ENCODE data around the gene CD300C.
"Not testable (repeated sequence)": the region's sequence is repeated elsewhere in the genome, so short reads cannot be mapped to it uniquely, and the experiment has no call there.

Gene CD300C

DNA sequence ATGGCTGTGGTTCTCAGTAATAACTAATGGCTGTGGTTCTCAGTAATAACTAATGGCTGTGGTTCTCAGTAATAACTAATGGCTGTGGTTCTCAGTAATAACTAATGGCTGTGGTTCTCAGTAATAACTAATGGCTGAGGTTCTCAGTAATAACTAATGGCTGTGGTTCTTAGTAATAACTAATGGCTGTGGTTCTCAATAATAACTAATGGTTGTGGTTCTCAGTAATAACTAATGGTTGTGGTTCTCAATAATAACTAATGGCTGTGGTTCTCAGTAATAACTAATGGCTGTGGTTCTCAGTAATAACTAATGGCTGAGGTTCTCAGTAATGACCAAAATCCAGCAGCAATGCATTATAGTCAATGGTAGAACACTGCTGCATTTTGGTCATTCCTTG, 27.7 kb upstream of the CD300C start:
- not testable (repeated sequence) for H3K4me1 ChIP-seq (ENCODE audit: insufficient read depth, low read length); H3K4me3 ChIP-seq (ENCODE audit: low read length); H3K9ac ChIP-seq (ENCODE audit: low read depth, low read length); H3K36me3 ChIP-seq (ENCODE audit: insufficient read depth, low read length); H3K9me3 ChIP-seq (ENCODE audit: insufficient read depth, low read depth, low read length); H3K27ac ChIP-seq (ENCODE audit: low read depth, low read length); H3K27me3 ChIP-seq (ENCODE audit: insufficient read depth, low read length)

DNA sequence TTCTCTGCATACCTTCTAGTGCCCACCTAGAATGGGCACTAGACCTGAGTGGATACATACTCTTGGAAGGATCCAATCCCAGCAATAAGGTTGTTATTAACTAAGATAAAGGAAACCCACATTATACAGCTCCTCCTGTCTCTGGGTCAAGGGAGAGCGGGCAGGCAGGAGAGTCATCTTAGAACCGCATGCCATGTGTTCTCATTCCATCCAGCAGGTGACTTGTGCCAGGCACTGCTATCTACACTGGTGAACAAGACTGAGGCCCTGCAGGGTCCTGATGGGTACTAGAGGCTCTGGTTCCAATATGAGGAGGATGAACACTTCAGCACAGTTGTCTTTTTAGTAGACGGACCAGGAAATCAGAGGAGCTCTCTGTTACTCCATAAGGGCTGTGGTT, 27.3 kb upstream of the CD300C start:
- WGBS, result 86% methylated on average over 3 of the region's 3 CpGs
- Histone ChIP-seq H3K9me3 (ENCODE audit: insufficient read depth, low read depth, low read length) (no peaks in the 10 kb centered on the region), H3K4me1 (ENCODE audit: insufficient read depth, low read length) (no peaks in the 10 kb centered on the region; the same call in 1 of the 2 replicates), H3K27me3 (ENCODE audit: insufficient read depth, low read length) (no peaks in the 10 kb centered on the region), H3K4me3 (ENCODE audit: low read length) (no peak overlapping the region), H3K9ac (ENCODE audit: low read depth, low read length) (no peak overlapping the region), H3K27ac (ENCODE audit: low read depth, low read length) (no peak overlapping the region), H3K36me3 (ENCODE audit: insufficient read depth, low read length) (no peaks in the 10 kb centered on the region)

DNA sequence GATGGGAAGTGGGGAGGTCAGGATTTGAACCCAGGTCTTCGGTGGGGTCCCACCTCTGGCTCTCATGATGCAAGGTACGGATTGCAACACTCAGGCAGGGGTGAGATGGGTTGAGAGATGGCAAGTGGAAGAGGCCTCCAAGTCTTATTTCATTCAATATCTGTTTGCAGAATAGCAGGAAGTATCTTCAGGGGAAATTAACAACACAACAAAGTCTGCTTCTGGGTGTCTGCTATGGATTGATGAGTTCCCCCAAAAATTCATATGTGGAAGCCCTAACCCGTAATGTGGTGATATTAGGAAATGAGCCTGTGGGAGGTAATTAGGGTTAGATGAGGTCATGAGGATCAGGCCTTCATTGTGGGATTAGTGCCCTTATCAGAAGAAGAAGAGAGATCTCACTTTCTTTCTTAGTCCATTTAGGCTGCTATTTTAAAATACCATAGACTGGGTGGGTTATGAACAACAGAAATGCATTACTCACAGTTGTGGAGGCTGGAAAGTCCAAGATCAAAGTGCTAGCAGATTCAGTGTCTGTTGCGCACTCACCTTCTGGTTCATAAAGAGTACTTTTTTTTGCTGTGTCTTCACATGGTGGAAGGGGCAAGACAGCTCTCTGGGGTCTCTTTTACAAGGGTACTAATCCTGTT, 25.8 kb upstream of the CD300C start:
- no peaks in the 10 kb centered on the region for H3K27me3 ChIP-seq (ENCODE audit: insufficient read depth, low read length)
- no peak overlapping the region for H3K9ac ChIP-seq (ENCODE audit: low read depth, low read length)
- no peak overlapping the region for H3K27ac ChIP-seq (ENCODE audit: low read depth, low read length)
- H3K4me1 ChIP-seq (ENCODE audit: insufficient read depth, low read length), result no peaks in the 10 kb centered on the region; the same call in 1 of the 2 replicates
- whole genome bisulfite sequencing, result 94% methylated on average over 4 of the region's 4 CpGs
- H3K9me3 ChIP-seq (ENCODE audit: insufficient read depth, low read depth, low read length), result no peaks in the 10 kb centered on the region
- H3K4me3 ChIP-seq (ENCODE audit: low read length), result no peak overlapping the region
- no peaks in the 10 kb centered on the region for H3K36me3 ChIP-seq (ENCODE audit: insufficient read depth, low read length)

DNA sequence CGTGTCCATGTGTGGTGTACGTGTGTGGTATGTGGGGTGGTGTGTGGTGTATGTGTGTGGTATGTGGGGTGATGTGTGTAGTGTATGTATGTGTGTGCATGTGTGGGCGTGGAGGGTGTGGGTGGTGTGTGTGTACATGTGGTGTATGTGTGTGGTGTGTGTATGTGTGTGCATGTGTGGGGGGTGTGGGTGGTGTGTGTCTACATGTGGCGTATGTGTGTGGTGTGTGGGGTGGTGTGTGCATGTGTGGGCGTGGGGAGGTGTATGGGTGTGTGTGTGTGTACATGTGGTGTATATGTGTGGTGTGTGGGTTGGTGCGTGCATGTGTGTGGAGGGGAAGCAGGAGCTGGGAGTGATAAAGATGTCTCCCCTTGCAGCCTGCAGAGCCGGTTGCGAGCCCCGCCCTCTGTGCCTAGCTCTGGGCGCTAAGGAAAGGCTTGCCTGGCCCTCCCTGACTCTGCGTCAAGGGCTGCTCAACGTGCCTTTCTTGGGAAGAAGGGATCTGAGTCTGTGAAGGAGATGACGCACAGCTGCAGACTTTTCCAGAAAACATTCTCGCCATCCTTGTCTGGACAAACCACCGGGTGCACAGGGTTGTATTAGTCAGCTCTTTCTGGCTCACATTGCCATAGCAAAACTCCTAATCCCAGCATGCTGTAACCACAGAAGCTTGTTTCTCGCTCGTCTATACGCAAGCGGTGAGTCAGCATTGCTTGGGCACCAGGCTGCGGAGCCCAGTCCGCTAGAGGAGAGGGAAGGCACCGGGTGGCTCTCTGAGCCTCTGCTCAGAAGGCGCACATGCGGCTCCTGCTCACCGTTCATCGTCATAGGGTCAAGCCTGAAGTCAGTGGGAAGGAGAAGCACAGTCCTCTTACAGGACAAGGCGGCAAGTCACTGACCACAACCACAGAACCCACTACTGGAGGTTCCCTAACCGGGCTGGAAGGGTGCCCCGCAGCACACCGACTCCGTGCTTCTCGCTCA, 23.4 kb upstream of the CD300C start:
- Histone ChIP-seq H3K4me1 (ENCODE audit: insufficient read depth, low read length) (no peaks in the 10 kb centered on the region), H3K27me3 (ENCODE audit: insufficient read depth, low read length) (no peaks in the 10 kb centered on the region), H3K9ac (ENCODE audit: low read depth, low read length) (no peak overlapping the region), H3K36me3 (ENCODE audit: insufficient read depth, low read length) (no peaks in the 10 kb centered on the region), H3K27ac (ENCODE audit: low read depth, low read length) (no peak overlapping the region), H3K9me3 (ENCODE audit: insufficient read depth, low read depth, low read length) (no peaks in the 10 kb centered on the region), H3K4me3 (ENCODE audit: low read length) (no peak overlapping the region)
- 83% methylated on average over 32 of the region's 32 CpGs for WGBS

DNA sequence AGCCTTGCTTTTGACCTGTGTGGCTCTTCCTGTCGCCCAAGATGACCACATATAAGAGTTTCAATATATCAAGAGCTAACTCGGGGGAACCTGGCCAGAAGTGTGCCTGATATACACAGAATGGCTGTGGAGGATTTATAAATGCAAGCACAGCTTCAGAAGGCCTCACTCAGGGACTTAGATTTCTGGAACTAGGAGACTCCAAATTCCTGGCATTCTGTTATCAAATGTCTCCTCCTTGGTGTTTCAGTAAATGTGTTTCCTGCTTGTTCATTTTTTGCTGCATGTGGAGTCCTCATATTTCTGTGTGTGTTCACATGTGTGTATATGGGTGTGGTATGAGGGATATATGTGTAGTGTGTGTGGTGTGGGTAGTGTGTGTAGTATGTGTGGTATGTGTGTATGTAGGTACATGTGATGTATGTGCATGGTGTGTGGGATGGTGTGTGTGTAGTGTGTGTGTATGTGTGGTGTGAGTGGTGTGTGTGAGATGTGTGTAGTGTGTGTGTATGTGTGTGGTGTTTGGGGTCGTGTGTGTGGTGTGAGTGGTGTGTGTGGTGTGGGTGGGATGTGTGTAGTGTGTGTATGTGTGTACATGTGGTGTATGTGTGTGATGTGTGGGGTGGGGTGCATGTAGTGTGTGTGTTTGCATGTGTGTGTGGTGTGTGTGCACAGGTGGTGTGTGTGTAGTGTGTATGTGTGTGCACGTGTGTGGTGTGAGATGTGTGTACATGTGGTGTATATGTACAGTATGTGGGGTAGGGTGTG, 22.4 kb upstream of the CD300C start:
- Histone ChIP-seq H3K27ac (ENCODE audit: low read depth, low read length) (no peak overlapping the region), H3K4me1 (ENCODE audit: insufficient read depth, low read length) (no peaks in the 10 kb centered on the region), H3K4me3 (ENCODE audit: low read length) (no peak overlapping the region), H3K36me3 (ENCODE audit: insufficient read depth, low read length) (no peaks in the 10 kb centered on the region), H3K9me3 (ENCODE audit: insufficient read depth, low read depth, low read length) (no peaks in the 10 kb centered on the region), H3K9ac (ENCODE audit: low read depth, low read length) (no peak overlapping the region), H3K27me3 (ENCODE audit: insufficient read depth, low read length) (no peaks in the 10 kb centered on the region)
- WGBS, result 93% methylated on average over 4 of the region's 4 CpGs

DNA sequence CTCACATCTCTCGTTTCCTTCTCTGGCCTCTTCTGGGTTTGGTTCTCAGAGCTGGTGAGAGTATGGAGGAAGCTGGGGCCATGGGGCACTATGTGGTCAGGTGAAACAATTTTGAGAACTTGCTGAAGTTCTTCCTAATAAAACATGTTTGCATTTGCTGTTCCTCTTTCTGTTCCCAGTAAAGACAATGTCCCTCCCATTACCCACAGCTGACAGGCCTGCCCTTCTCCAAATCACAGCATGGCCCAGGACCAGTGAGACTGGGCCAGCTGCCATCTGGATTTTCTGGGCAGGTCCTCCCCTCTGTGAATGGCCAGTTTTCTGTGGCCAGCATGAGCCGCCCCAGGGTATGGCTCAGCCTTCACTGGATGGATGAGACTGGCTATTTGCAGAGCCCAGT, 21.5 kb upstream of the CD300C start, which contains the start of gene CD300H:
TSS of gene CD300H (minus strand) at position 113 of the 400 bp plus-strand sequence.
- H3K27me3 ChIP-seq (ENCODE audit: insufficient read depth, low read length), result no peaks in the 10 kb centered on the region
- H3K27ac ChIP-seq (ENCODE audit: low read depth, low read length), result no peak within 1 kb of the TSS
- H3K9me3 ChIP-seq (ENCODE audit: insufficient read depth, low read depth, low read length), result no peaks in the 10 kb centered on the region
- no peak within 1 kb of the TSS for H3K9ac ChIP-seq (ENCODE audit: low read depth, low read length)
- no peaks in the 10 kb centered on the region for H3K4me1 ChIP-seq (ENCODE audit: insufficient read depth, low read length)
- no peaks in the 10 kb centered on the region for H3K36me3 ChIP-seq (ENCODE audit: insufficient read depth, low read length)
- H3K4me3 ChIP-seq (ENCODE audit: low read length), result no peak within 1 kb of the TSS
- 91% methylated on average over 2 of the region's 2 CpGs for WGBS

DNA sequence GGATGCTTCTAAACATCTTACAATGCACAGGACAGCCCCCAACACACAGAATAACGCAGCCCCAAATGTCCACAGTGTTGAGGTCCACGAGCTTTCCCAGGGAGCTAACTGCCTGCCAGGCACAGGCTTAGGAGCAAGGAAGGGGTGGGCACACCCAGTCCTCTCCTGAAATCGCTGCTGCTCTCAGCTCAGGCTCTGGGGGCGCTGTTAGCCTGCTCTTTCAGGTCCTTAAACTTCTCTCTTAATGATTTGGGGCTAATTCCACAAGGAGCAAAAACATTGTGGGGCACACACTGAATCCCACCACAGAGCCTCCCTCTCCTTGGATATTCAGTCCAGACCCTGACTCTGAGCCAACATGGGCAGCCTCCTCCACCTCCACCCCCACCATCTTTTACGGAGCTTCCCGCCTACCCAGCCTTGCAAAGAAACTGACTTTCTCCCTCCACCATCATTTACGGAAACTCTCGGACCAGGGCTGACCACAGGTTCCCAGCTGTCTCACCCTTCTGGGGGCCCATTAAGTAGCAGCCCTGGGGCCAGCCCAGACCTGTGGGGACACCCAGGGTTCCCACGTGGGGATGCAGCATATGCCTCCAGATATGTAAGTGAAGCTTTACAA, 20.3 kb upstream of the CD300C start:
- Histone ChIP-seq H3K27me3 (ENCODE audit: insufficient read depth, low read length) (no peaks in the 10 kb centered on the region), H3K9me3 (ENCODE audit: insufficient read depth, low read depth, low read length) (no peaks in the 10 kb centered on the region)

DNA sequence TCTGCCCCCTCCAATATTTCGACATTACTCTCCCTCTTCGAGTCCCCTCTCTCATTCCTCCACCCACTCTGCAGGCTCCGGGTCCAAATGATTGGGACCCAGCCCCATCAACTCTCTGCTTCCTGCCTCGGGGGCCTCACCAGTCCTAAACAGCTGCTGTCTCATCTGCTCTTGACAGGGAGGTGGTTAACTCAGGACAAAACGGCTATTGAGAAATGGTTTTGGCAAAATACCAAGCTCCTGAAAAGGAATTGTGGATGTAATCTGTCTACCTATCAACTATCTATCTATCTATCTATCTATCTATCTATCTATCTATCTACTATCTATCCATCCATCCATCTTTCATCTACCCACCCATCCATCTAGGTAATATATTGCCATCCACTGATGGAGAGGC, 19.2 kb upstream of the CD300C start:
- no peaks in the 10 kb centered on the region for H3K9me3 ChIP-seq (ENCODE audit: insufficient read depth, low read depth, low read length)
- WGBS, result 87% methylated on average over 5 of the region's 5 CpGs
- H3K27me3 ChIP-seq (ENCODE audit: insufficient read depth, low read length), result no peaks in the 10 kb centered on the region
- H3K4me1 ChIP-seq (ENCODE audit: insufficient read depth, low read length), result no peaks in the 10 kb centered on the region
- H3K9ac ChIP-seq (ENCODE audit: low read depth, low read length), result no peak overlapping the region
- H3K4me3 ChIP-seq (ENCODE audit: low read length), result no peak overlapping the region
- no peak overlapping the region for H3K27ac ChIP-seq (ENCODE audit: low read depth, low read length)
- H3K36me3 ChIP-seq (ENCODE audit: insufficient read depth, low read length), result no peaks in the 10 kb centered on the region

More for the DNA sequence above, 20.3 kb upstream of the CD300C start:
- Histone ChIP-seq H3K9ac (ENCODE audit: low read depth, low read length) (no peak overlapping the region), H3K27ac (ENCODE audit: low read depth, low read length) (no peak overlapping the region), H3K4me1 (ENCODE audit: insufficient read depth, low read length) (no peaks in the 10 kb centered on the region), H3K36me3 (ENCODE audit: insufficient read depth, low read length) (no peaks in the 10 kb centered on the region), H3K4me3 (ENCODE audit: low read length) (no peak overlapping the region)
- 49% methylated on average over 9 of the region's 9 CpGs for WGBS

DNA sequence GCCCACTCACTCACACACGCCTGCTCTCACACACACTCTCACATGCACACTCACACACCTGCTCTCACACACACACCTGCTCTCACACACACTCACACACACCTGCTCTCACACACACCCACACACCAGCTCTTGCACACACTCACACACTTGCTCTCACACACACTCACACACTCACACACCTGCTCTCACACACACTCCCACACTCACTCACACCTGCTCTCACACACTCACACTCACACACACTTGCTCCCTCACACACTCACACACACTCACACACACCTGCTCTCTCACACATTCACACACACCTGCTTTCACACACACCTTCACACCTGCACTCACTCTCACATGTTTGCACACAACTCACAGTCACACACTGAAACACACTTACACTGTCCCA, 17.4 kb upstream of the CD300C start:
- Histone ChIP-seq H3K27ac (ENCODE audit: low read depth, low read length) (no peak overlapping the region), H3K36me3 (ENCODE audit: insufficient read depth, low read length) (no peaks in the 10 kb centered on the region), H3K9ac (ENCODE audit: low read depth, low read length) (no peak overlapping the region), H3K4me1 (ENCODE audit: insufficient read depth, low read length) (no peaks in the 10 kb centered on the region), H3K9me3 (ENCODE audit: insufficient read depth, low read depth, low read length) (0 out of 2 replicates have a peak, but pooled peaks cover under 1% of the 10 kb centered on the region), H3K4me3 (ENCODE audit: low read length) (no peak overlapping the region), H3K27me3 (ENCODE audit: insufficient read depth, low read length) (no peaks in the 10 kb centered on the region)
- 92% methylated on average over 1 of the region's 1 CpG for WGBS

DNA sequence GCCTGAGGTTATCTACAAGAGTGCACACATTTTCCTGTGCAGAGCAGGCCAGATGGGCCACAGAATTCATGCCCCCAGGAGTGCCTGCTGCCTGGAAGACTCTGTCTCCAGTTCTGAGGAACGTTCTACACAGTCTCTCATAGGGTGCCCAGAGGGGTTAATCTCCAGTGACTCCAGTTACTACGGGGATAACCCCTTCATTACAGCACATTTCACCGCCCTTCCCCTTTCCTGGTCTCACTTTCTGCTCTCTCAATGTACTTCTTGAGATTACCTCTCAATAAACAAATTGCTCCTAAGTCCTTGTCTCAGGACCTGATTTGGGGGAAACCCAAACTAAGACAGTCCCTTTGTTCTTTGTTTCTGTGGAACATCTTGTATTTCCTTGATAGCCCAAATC, 15.7 kb upstream of the CD300C start:
- no peaks in the 10 kb centered on the region for H3K4me1 ChIP-seq (ENCODE audit: insufficient read depth, low read length)
- 84% methylated on average over 3 of the region's 3 CpGs for WGBS
- 0 out of 2 replicates have a peak, but pooled peaks cover 3% of the 10 kb centered on the region for H3K9me3 ChIP-seq (ENCODE audit: insufficient read depth, low read depth, low read length)
- no peaks in the 10 kb centered on the region for H3K36me3 ChIP-seq (ENCODE audit: insufficient read depth, low read length)
- no peak overlapping the region for H3K4me3 ChIP-seq (ENCODE audit: low read length)
- H3K27ac ChIP-seq (ENCODE audit: low read depth, low read length), result no peak overlapping the region
- no peak overlapping the region for H3K9ac ChIP-seq (ENCODE audit: low read depth, low read length)
- no peaks in the 10 kb centered on the region for H3K27me3 ChIP-seq (ENCODE audit: insufficient read depth, low read length)
